Choroid plexus epithelial cell (primary cell): ENCODE data around the gene FSD1.

Experiments used
- DNase-seq: peaks from one replicate; pipeline ENCODE4 v3.0.0-alpha.2; 2010; ENCODE audit warnings: low read depth
- H3K4me3 ChIP-seq: 2 replicates; pipeline ENCODE4 v1.5.1; 2011; ENCODE audit warnings: low read depth, mild to moderate bottlenecking, control low read depth, low read length, moderate library complexity
- TF ChIP-seq, protein P1 (sequence below): conservative IDR thresholded peaks from 2 replicates; pipeline ENCODE4 v1.5.1; 2011; ENCODE audit warnings: low read depth, mild to moderate bottlenecking, control low read depth, inconsistent platforms, low read length, moderate library complexity

Gene FSD1

GRCh38 chr19:4361152-4362046 lies 57.0 kb downstream of the FSD1 start:
- TF ChIP-seq, protein P1, sequence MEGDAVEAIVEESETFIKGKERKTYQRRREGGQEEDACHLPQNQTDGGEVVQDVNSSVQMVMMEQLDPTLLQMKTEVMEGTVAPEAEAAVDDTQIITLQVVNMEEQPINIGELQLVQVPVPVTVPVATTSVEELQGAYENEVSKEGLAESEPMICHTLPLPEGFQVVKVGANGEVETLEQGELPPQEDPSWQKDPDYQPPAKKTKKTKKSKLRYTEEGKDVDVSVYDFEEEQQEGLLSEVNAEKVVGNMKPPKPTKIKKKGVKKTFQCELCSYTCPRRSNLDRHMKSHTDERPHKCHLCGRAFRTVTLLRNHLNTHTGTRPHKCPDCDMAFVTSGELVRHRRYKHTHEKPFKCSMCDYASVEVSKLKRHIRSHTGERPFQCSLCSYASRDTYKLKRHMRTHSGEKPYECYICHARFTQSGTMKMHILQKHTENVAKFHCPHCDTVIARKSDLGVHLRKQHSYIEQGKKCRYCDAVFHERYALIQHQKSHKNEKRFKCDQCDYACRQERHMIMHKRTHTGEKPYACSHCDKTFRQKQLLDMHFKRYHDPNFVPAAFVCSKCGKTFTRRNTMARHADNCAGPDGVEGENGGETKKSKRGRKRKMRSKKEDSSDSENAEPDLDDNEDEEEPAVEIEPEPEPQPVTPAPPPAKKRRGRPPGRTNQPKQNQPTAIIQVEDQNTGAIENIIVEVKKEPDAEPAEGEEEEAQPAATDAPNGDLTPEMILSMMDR, result no peak
- peak; percentile 36 for DNase-seq
- no peak overlapping the region for H3K4me3 ChIP-seq

DNA sequence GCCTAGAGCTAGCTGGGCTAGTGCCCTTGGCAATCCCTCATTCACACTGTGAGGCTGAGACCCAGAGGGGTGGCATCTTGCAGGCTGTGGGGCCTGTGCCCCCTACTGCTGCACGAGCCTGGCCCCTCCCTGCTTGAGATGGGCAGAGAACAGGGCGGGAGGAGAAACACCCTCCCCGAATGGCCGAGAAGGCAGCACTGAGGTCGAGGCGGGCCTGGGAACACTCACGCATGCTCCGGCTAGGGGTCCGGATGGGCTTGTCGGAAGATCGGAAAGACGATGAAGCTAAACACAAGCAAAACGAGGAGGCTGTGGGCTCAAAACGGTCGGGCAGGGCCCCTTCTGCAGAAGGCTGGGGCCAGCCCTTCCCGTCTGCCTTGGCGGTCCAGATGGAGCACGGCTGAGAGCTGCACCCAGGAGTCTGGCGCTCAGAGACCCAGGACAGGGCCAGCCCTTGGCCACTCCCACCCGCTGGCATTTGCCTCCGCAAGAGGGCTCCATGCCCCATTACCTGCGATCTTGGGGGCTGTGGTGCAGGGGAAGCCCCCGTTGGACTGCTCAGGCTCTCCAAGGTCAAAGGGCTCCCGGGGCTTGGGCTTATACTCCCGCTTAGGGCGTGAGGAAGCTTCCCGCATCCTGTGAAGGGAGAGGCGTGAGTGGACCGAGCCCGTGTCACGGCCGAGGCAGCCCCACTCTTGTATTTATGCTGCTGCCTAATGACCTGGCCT lies 57.9 kb downstream of the FSD1 start:
- H3K4me3 ChIP-seq, result no peak overlapping the region
- DNase-seq, result no peak
- TF ChIP-seq, protein P1, result no peak

- no peak overlapping the region for H3K4me3 ChIP-seq
- DNase-seq, result no peak
- TF ChIP-seq, protein P1, result peak; percentile 32
Measured at GRCh38 chr19:4362831-4363545, 58.6 kb downstream of the FSD1 start.

- TF ChIP-seq, protein P1, result no peak
- DNase-seq, result no peak
- H3K4me3 ChIP-seq, result no peak overlapping the region
Measured at GRCh38 chr19:4363571-4364304, 59.3 kb downstream of the FSD1 start.

DNA sequence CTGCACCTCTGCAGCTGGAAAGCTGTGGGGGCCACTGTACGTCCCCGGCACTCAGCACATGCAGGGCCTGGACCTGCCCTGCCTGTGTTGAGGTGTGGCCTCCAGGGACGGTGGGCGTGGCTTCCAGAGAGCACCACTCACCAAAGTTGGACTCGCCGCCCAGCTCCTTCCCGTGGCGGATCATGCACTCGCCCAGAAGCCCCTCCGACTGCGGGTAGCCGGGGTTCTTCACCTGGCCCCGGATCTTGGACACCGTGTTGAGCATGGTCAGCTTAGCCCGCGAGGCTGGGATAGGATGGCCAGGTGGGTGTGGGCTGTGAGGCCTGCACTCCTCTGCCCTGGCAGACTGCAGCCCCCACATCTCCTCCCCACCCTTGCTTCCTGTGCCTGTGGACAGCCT lies 60.9 kb downstream of the FSD1 start:
- no peak for DNase-seq
- no peak overlapping the region for H3K4me3 ChIP-seq
- TF ChIP-seq, protein P1, result no peak
